Lung (tissue), 12 donors: ENCODE data around the gene COBL. TPM values are rescaled to one million over a fixed set of nuclear protein-coding genes. Genes with fewer than 3 reads are reported as not detected.
"Not testable (repeated sequence)": the region's sequence is repeated elsewhere in the genome, so short reads cannot be mapped to it uniquely, and the experiment has no call there.

Experiments used
- ATAC-seq: fragments of 200-7000 bp; cut with Tn5 transposase; one replicate; pipeline ENCODE4 v1.9.1; 2020; ENCODE audit warnings: moderate number of reproducible peaks; ENCODE audit not compliant: insufficient read depth, low FRiP score
- DNase-seq, 3 donors: peaks; one replicate each; pipeline ENCODE4 v3.0.0-alpha.2; 2013 to 2017
- H3K27ac ChIP-seq, 2 donors: one replicate each; pipeline ENCODE4 v1.5.1; 2013; ENCODE audit warnings: mild to moderate bottlenecking in 2 of 2, moderate library complexity in 2 of 2, control low read depth in 1 of 2, inconsistent platforms in 1 of 2, low read depth in 1 of 2, low read length in 1 of 2
- H3K27me3 ChIP-seq, 3 donors: one replicate each; pipeline ENCODE4 v1.5.1; 2013; ENCODE audit warnings: low read length in 2 of 3; ENCODE audit not compliant: control insufficient read depth in 3 of 3, insufficient read depth in 3 of 3
- H3K36me3 ChIP-seq, 4 donors: one replicate each; pipeline ENCODE4 v1.5.1; 2013; ENCODE audit warnings: low read length in 4 of 4, mild to moderate bottlenecking in 1 of 4, moderate library complexity in 1 of 4; ENCODE audit not compliant: control insufficient read depth in 4 of 4, insufficient read depth in 4 of 4
- H3K4me1 ChIP-seq, 5 donors: one replicate each; pipeline ENCODE4 v1.5.1; 2013; ENCODE audit warnings: low read length in 5 of 5, mild to moderate bottlenecking in 2 of 5, moderate library complexity in 1 of 5; ENCODE audit not compliant: control insufficient read depth in 5 of 5, insufficient read depth in 5 of 5
- H3K4me3 ChIP-seq: one replicate; pipeline ENCODE4 v1.5.1; 2013; ENCODE audit warnings: mild to moderate bottlenecking, control low read depth, moderate library complexity
- H3K9ac ChIP-seq, 2 donors: one replicate each; pipeline ENCODE4 v1.5.1; 2013; ENCODE audit warnings: low read length in 2 of 2, control low read depth in 1 of 2; ENCODE audit not compliant: insufficient read depth in 1 of 2
- H3K9me3 ChIP-seq, 4 donors: one replicate each; pipeline ENCODE4 v1.5.1; 2013; ENCODE audit warnings: low read length in 3 of 4, mild to moderate bottlenecking in 1 of 4, moderate library complexity in 1 of 4; ENCODE audit not compliant: control insufficient read depth in 4 of 4, insufficient read depth in 3 of 4
- CTCF ChIP-seq: IDR thresholded peaks from 2 replicates; pipeline ENCODE4 v1.5.1; 2012; ENCODE audit warnings: mild to moderate bottlenecking; ENCODE audit errors: control extremely low read depth, extremely low read depth
- WGBS, 2 donors: extraction: QIAGEN DNeasy Blood & Tissue Kit; methylation state at CpG; one replicate each; pipeline ENCODE4 v1.1.7; 2013; 5-methylcytosine and 5-hydroxymethylcytosine counted together
- polyA plus RNA-seq, 2 donors: library from polyadenylated mRNA; stranded (reverse); fragments of 200-250 nt; gene quantifications; one replicate each; pipeline ENCODE4 v1.2.1, GENCODE V29; 2013
- total RNA-seq, 2 donors: library from RNA; depleted of rRNA in 1 of 2; stranded (reverse); fragments of >200 nt in 1 of 2; gene quantifications; one replicate each; pipeline ENCODE4 v1.2.1, GENCODE V29; 2014 to 2021
- donor health status: control.
- donor health status: control.
- donor health status: Bipolar disorder and iron deficiency.
- donor health status: healthy.
- donor health status: DM: yes; HTN: yes; CAD: no.

COBL gene
- total and polyA plus RNA-seq, 4 donors, result 6.3 to 38.1 (median 15.0) TPM

DNA sequence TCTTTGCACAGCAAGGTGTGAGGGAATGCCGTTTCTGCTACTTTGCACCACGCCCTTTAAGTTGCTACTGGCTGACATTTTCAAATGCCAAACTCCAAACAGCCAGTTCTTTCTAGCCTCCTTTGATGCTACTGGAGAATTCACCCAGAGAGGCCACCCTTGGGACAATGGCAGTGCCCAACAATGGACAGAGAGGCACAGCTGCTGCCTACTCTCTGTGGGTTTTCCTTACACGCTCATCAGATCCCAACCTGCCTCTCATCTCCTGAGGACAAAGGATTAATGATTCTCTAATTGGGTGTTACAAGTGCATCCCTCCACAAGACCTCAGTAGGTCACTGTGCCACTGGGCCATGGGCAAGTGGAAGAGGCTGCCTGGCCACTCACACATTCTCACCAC, 105.8 kb downstream of the COBL start:
- Histone ChIP-seq H3K4me3 (no peak overlapping the region), H3K9me3 (no peaks in the 10 kb centered on the region), H3K4me1 (peaks cover 0 to 2% (median 0%) of the 10 kb centered on the region in 5 donors), H3K27me3 (no peaks in the 10 kb centered on the region), H3K27ac (no peak overlapping the region), H3K9ac (no peak overlapping the region), H3K36me3 (no peaks in the 10 kb centered on the region)
- TF ChIP-seq CTCF, result no peak
- ATAC-seq (no peak), DNase-seq (no peak)
- 83 to 89% methylated on average over 3 of the region's 3 CpGs for WGBS, 2 donors

- DNase-seq, result no peak
- Histone ChIP-seq H3K4me1 (peaks cover 0 to 2% (median 0%) of the 10 kb centered on the region in 5 donors), H3K9ac (no peak overlapping the region), H3K9me3 (no peaks in the 10 kb centered on the region), H3K27ac (no peak overlapping the region), H3K4me3 (no peak overlapping the region), H3K36me3 (no peaks in the 10 kb centered on the region), H3K27me3 (no peaks in the 10 kb centered on the region)
- WGBS, 2 donors, result 80 to 84% methylated on average over 6 of the region's 6 CpGs
- ATAC-seq, result no peak
- no peak for TF ChIP-seq CTCF
Measured at GRCh38 chr7:51209426-51209825, 107.2 kb downstream of the COBL start.

DNA sequence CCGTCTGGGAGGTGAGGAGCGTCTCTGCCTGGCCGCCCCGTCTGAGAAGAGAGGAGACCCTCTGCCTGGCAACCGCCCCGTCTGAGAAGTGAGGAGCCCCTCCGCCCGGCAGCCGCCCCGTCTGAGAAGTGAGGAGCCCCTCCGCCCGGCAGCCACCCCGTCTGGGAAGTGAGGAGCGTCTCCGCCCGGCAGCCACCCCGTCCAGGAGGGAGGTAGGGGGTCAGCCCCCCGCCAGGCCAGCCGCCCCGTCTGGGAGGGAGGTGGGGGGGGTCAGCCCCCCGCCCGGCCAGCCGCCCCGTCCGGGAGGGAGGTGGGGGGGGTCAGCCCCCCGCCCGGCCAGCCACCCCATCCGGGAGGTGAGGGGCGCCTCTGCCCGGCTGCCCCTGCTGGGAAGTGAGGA, 108.5 kb downstream of the COBL start:
- ATAC-seq, H3K9me3 ChIP-seq, H3K9ac ChIP-seq, DNase-seq, H3K4me1 ChIP-seq, H3K36me3 ChIP-seq, H3K27ac ChIP-seq, H3K27me3 ChIP-seq, H3K4me3 ChIP-seq: not testable (repeated sequence)
- 94 to 96% methylated on average over 11 to 26 of the region's 30 CpGs for WGBS, 2 donors

DNA sequence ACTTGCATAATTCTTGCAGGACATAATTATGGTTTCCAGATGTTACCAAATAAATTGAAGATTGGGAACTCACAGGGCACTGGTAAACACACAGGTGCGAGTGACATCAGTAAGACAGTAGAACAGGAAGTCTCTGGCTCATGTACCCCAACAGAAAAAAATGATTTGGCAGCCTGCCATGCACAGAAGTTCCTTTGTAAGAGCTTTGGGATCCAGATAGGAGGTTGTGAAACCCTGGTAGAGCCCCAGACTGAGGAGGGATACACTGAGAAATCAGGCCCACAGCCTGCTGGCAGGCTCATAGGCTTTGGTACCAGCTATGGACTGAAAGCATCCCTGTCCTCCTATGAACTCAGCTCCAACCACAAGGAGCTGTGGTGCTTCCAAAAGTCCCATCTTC, 118.0 kb downstream of the COBL start:
- H3K4me3 ChIP-seq, result no peak overlapping the region
- H3K9me3 ChIP-seq, result peaks cover 0 to 8% (median 1%) of the 10 kb centered on the region in 4 donors
- no peaks in the 10 kb centered on the region for H3K36me3 ChIP-seq
- no peak overlapping the region for H3K9ac ChIP-seq
- DNase-seq, result no peak
- no peak overlapping the region for H3K27ac ChIP-seq
- TF ChIP-seq CTCF, result no peak
- WGBS, 2 donors, result 4 to 37% methylated on average over 1 of the region's 1 CpG
- no peaks in the 10 kb centered on the region for H3K27me3 ChIP-seq
- no peak for ATAC-seq
- no peaks in the 10 kb centered on the region for H3K4me1 ChIP-seq
